22Rv1 (cell line): ENCODE measurements around the gene COQ3.

Source experiments
- CTCF ChIP-seq: fragments of 450-650 bp; IDR thresholded peaks from 2 replicates; pipeline ENCODE4 v1.5.1; 2017; ENCODE audit warnings: mild to moderate bottlenecking
- ZFX ChIP-seq: fragments of 450-650 bp; IDR thresholded peaks from 2 replicates; pipeline ENCODE4 v1.6.1; 2017; ENCODE audit warnings: antibody characterized with exemption, borderline replicate concordance

GRCh38 chr6:99393366-99393697, 663 bp downstream of the COQ3 start:
- TF ChIP-seq CTCF (no peak), ZFX (no peak)
